Natural killer cell (primary cell): ENCODE measurements around the gene CHST2. TPM values are rescaled to one million over a fixed set of nuclear protein-coding genes. Genes with fewer than 3 reads are reported as not detected.

Experiments
- ATAC-seq, 3 donors: fragments of 150-1000 bp in 2 of 3; fragments of 200-7000 bp in 1 of 3; cut with Tn5 transposase; 1 replicate in 1 of 3; 2 replicates in 2 of 3; pipeline ENCODE4 v1.10.0; 2021; ENCODE audit warnings: mild to moderate bottlenecking in 2 of 3, moderate library complexity in 2 of 3
- DNase-seq, 2 donors: peaks; one replicate each; pipeline versions ENCODE4 v3.0.0 to v3.0.0-alpha.2; 2013 to 2021; ENCODE audit warnings: mixed read lengths in 1 of 2
- H3K27ac ChIP-seq: one replicate; pipeline ENCODE4 v1.5.1; 2013; ENCODE audit warnings: mild to moderate bottlenecking, low read length
- H3K27me3 ChIP-seq: one replicate; pipeline ENCODE4 v1.6.1; 2013; ENCODE audit warnings: low read length; ENCODE audit not compliant: control insufficient read depth, insufficient read depth
- H3K36me3 ChIP-seq: one replicate; pipeline ENCODE4 v1.6.1; 2013; ENCODE audit warnings: low read length; ENCODE audit not compliant: control insufficient read depth, insufficient read depth
- H3K4me1 ChIP-seq: one replicate; pipeline ENCODE4 v1.6.1; 2013; ENCODE audit warnings: low read length; ENCODE audit not compliant: control insufficient read depth, insufficient read depth
- H3K4me3 ChIP-seq: one replicate; pipeline ENCODE4 v1.5.1; 2013; ENCODE audit warnings: low read length
- H3K9me3 ChIP-seq: one replicate; pipeline ENCODE4 v1.6.1; 2013; ENCODE audit warnings: low read length; ENCODE audit not compliant: control insufficient read depth, insufficient read depth
- H3K27ac Mint-ChIP-seq, 2 donors: one replicate each; pipeline ENCODE4 v1.8.0; 2022; ENCODE audit warnings: mild to moderate bottlenecking in 2 of 2, mixed read lengths in 2 of 2, moderate library complexity in 1 of 2
- H3K27me3 Mint-ChIP-seq, 2 donors: one replicate each; pipeline ENCODE4 v1.8.0; 2022; ENCODE audit warnings: low read depth in 2 of 2, mixed read lengths in 2 of 2
- H3K36me3 Mint-ChIP-seq: one replicate; pipeline ENCODE4 v1.8.0; 2022; ENCODE audit warnings: mixed read lengths
- H3K4me1 Mint-ChIP-seq, 2 donors: one replicate each; pipeline ENCODE4 v1.8.0; 2022; ENCODE audit warnings: mixed read lengths in 2 of 2
- H3K4me3 Mint-ChIP-seq: one replicate; pipeline ENCODE4 v1.8.0; 2022; ENCODE audit warnings: mild to moderate bottlenecking, moderate library complexity, mixed read lengths
- H3K9me3 Mint-ChIP-seq, 2 donors: one replicate each; pipeline ENCODE4 v1.8.0; 2022; ENCODE audit warnings: mixed read lengths in 2 of 2
- WGBS: methylation state at CpG from one replicate; pipeline ENCODE4 v1.1.7; 2013; ENCODE audit warnings: missing lambda C conversion rate; ENCODE audit not compliant: insufficient coverage; 5-methylcytosine and 5-hydroxymethylcytosine counted together
- intact Hi-C: fragments of 100-400 bp; cut with micrococcal nuclease; formaldehyde crosslinking; loops from one replicate; pipeline ENCODE4 v1.14.2; 2022
- total RNA-seq, 4 donors: library from RNA; stranded (reverse); fragments of 120-200 nt in 1 of 4; gene quantifications; one replicate each; pipeline versions ENCODE4 v1.2.3 to v1.2.4, GENCODE V29; 2013 to 2022
- TF ChIP-seq, protein P1 (sequence below): fragments of 200-600 bp; IDR thresholded peaks from one replicate; pipeline ENCODE4 v1.8.0; 2022; ENCODE audit warnings: antibody characterized with exemption

Gene CHST2
- total RNA-seq, 3 donors from 2014 or later (not counting 1 experiment from before 2014, with no cell fraction given) = 74.6 to 113 (median 95.4) TPM

DNA sequence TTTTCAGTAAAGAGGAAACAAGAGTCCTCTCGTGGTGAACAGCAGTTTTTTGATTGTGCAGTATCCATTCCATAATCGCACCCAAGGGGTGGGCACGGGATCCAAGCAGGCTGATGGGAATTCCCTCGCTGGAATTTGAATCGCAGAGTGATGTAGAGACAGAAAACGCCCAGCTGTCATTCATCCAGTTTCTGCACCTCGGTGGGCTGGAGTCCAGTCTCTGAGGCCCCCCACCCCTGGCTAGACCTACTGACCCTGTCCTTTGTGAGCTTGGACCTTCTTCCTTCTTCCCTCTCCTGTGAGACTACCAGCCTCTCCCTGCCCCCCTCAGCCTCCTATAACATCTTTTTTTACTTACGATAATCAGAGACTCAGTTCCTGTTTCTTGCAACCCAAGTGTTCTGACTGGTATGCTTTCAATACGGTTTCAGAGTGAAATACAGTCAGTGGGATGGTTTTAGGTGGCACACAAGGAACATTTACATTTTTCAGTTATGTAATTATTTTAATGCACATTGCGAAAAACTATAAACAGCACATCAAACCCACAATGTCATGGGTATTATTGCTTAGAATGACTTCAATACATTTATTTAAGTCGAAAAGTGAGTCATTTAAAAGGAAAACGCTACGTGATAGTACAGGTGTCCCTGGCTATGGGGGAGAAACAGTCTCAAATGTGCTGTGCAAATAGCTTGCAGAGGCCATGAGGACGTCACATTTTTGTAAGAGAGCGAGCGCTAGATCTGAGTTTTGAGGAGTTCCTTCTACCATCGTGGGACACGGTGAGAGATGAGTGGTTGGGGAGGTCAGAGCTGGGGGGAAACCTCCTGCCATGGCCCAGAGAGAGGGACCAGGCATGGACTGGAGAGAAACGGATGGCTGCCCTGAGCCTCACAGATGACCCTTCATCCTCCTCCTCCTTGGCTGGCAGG is 37.5 kb upstream of the CHST2 start:
- DNase-seq (no peak), ATAC-seq (peak in 1 of 3 donors; percentile 37)
- H3K27ac Mint-ChIP-seq = no peak overlapping the region
- peaks cover 0 to 8% of the 10 kb centered on the region in 2 donors for H3K4me1 Mint-ChIP-seq
- TF ChIP-seq, protein P1, sequence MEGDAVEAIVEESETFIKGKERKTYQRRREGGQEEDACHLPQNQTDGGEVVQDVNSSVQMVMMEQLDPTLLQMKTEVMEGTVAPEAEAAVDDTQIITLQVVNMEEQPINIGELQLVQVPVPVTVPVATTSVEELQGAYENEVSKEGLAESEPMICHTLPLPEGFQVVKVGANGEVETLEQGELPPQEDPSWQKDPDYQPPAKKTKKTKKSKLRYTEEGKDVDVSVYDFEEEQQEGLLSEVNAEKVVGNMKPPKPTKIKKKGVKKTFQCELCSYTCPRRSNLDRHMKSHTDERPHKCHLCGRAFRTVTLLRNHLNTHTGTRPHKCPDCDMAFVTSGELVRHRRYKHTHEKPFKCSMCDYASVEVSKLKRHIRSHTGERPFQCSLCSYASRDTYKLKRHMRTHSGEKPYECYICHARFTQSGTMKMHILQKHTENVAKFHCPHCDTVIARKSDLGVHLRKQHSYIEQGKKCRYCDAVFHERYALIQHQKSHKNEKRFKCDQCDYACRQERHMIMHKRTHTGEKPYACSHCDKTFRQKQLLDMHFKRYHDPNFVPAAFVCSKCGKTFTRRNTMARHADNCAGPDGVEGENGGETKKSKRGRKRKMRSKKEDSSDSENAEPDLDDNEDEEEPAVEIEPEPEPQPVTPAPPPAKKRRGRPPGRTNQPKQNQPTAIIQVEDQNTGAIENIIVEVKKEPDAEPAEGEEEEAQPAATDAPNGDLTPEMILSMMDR = no peak
- no peak overlapping the region for H3K4me3 Mint-ChIP-seq
- no peaks in the 10 kb centered on the region for H3K36me3 Mint-ChIP-seq
- Histone ChIP-seq H3K27me3 (no peaks in the 10 kb centered on the region), H3K9me3 (no peaks in the 10 kb centered on the region), H3K4me1 (peaks cover 15% of the 10 kb centered on the region), H3K27ac (no peak overlapping the region), H3K36me3 (no peaks in the 10 kb centered on the region), H3K4me3 (no peak overlapping the region)
- H3K27me3 Mint-ChIP-seq = no peaks in the 10 kb centered on the region
- no peaks in the 10 kb centered on the region for H3K9me3 Mint-ChIP-seq
- WGBS = 76% methylated on average over 17 of the region's 19 CpGs
- intact Hi-C loops = no loop called here

DNA sequence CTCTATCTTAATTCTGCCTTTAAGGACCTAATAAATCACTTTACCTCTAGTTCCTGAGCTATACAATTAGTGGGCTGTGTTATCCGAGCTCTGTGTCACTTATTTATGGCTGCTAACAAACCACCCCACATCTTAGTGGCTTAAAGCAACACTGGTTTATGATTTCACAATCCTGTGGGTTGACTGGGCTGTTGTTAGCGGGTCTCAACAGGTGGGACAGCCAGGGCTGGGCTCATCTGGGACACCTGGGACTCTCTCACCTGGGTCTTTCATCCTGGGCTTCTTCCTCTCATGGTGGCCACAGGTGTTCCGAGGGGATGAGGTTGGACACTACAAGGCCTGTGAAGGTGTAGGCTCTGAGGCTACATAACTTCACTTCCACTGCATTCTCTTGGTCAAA is 35.8 kb upstream of the CHST2 start:
- DNase-seq = no peak
- H3K4me1 Mint-ChIP-seq = peaks cover 0 to 8% of the 10 kb centered on the region in 2 donors
- H3K9me3 ChIP-seq = no peaks in the 10 kb centered on the region
- TF ChIP-seq, protein P1 = no peak
- no peaks in the 10 kb centered on the region for H3K36me3 Mint-ChIP-seq
- no peak overlapping the region for H3K4me3 ChIP-seq
- no peaks in the 10 kb centered on the region for H3K27me3 ChIP-seq
- intact Hi-C loops = no loop called here
- no peaks in the 10 kb centered on the region for H3K36me3 ChIP-seq
- no peak overlapping the region for H3K27ac ChIP-seq
- H3K4me3 Mint-ChIP-seq = no peak overlapping the region
- no peak for ATAC-seq
- no peak overlapping the region for H3K27ac Mint-ChIP-seq
- H3K27me3 Mint-ChIP-seq = no peaks in the 10 kb centered on the region
- 83% methylated on average over 3 of the region's 3 CpGs for WGBS
- peaks cover 15% of the 10 kb centered on the region for H3K4me1 ChIP-seq
- no peaks in the 10 kb centered on the region for H3K9me3 Mint-ChIP-seq

DNA sequence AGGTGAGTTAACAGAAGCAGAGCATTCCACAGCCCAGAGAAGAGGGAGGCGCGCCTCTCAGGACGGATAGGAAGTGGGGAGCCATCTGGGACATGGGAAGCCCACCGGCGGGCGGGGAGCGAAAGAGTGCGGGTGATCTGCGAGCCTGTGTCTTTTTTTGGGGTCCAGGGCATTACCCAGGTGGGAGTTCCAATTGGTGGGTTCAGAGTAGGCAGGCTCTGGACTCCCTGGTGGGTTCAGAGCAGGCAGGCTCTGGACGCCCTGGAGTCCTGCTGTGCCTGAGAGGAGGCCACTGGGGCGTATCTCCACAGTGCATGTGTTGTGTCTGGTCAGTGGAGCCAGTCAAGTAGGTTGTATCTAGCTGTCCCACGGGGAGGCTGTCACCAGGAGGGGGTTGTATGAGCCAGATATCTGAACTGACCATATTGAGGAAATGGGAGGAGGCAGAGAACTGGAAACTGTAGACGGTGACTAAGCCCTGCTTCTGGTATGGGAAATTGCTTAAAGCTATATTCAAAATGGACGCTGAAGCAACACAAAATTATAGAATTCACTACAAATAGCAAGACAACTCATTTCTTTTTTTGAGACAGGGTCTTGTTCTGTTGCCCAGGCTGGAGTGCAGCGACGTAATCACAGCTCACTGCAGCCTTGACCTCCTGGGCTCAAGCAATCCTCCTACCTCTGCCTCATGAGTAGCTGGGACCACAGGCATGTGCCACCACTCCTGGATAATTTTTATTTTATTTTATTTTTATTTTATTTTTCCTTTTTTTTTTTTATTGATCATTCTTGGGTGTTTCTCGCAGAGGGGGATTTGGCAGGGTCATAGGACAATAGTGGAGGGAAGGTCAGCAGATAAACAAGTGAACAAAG is 34.5 kb upstream of the CHST2 start:
- H3K4me1 Mint-ChIP-seq = peaks cover 0 to 8% of the 10 kb centered on the region in 2 donors
- WGBS = 86% methylated on average over 16 of the region's 17 CpGs
- TF ChIP-seq, protein P1 = no peak
- ATAC-seq (peak in 2 of 3 donors; percentile 21 to 36), DNase-seq (no peak)
- Histone ChIP-seq H3K36me3 (no peaks in the 10 kb centered on the region), H3K27ac (no peak overlapping the region), H3K4me3 (no peak overlapping the region), H3K27me3 (no peaks in the 10 kb centered on the region), H3K4me1 (peaks cover 15% of the 10 kb centered on the region), H3K9me3 (no peaks in the 10 kb centered on the region)
- no peaks in the 10 kb centered on the region for H3K9me3 Mint-ChIP-seq
- H3K4me3 Mint-ChIP-seq = no peak overlapping the region
- no peaks in the 10 kb centered on the region for H3K36me3 Mint-ChIP-seq
- no peak overlapping the region for H3K27ac Mint-ChIP-seq
- no peaks in the 10 kb centered on the region for H3K27me3 Mint-ChIP-seq
- intact Hi-C loops = no loop called here
